K562 (cell line): ENCODE data around the gene TACC3.

ENCODE experiments used
- ATF2 ChIP-seq: sonication (generic); formaldehyde crosslinking; IDR thresholded peaks from 2 replicates; pipeline ENCODE4 v1.8.1; 2022; ENCODE audit warnings: missing genetic modification reagents
- CBX2 ChIP-seq: fragments of 200-600 bp; sonication (generic); IDR thresholded peaks from one replicate; pipeline ENCODE4 v1.6.1; 2012; ENCODE audit warnings: mild to moderate bottlenecking, low read length, inconsistent platforms; ENCODE audit not compliant: insufficient read depth, poor library complexity, severe bottlenecking
- ZNF133 ChIP-seq: fragments of 250-450 bp; sonication (Bioruptor Pico); IDR thresholded peaks from 2 replicates; pipeline ENCODE4 v1.4.0; 2020; ENCODE audit warnings: mild to moderate bottlenecking
- TF ChIP-seq, protein P1 (sequence below): sonication (generic); formaldehyde crosslinking; IDR thresholded peaks from 2 replicates; pipeline ENCODE4 v1.8.0; 2022; ENCODE audit warnings: mild to moderate bottlenecking, missing genetic modification reagents, borderline replicate concordance

DNA sequence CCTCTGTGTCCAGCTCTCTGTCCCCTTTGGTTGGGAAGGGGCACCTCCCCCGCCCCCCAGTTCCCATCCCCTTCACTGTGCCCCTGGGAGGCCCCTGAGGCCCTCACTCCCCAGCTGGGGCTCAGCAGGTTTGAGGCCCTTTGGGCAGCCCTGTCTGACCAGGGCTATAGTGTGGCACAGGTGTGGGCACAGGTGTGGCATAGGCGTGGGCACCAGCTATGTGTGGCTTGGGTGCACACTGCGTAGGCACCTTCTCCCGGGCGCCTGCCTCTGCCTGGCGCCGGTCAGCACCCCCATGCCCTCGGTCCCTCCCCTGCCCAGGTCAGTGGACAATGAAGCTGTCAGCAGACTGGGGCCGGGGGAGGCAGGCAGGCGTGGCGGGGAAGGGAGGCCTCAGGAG, 64.3 kb downstream of the TACC3 start:
- TF ChIP-seq ATF2 (CRISPR knock-in tag), result no peak
- TF ChIP-seq ZNF133 (CRISPR knock-in tag), result no peak
- TF ChIP-seq, protein P1, sequence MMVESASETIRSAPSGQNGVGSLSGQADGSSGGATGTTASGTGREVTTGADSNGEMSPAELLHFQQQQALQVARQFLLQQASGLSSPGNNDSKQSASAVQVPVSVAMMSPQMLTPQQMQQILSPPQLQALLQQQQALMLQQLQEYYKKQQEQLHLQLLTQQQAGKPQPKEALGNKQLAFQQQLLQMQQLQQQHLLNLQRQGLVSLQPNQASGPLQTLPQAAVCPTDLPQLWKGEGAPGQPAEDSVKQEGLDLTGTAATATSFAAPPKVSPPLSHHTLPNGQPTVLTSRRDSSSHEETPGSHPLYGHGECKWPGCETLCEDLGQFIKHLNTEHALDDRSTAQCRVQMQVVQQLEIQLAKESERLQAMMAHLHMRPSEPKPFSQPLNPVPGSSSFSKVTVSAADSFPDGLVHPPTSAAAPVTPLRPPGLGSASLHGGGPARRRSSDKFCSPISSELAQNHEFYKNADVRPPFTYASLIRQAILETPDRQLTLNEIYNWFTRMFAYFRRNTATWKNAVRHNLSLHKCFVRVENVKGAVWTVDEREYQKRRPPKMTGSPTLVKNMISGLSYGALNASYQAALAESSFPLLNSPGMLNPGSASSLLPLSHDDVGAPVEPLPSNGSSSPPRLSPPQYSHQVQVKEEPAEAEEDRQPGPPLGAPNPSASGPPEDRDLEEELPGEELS (CRISPR knock-in tag), result no peak
- no peak for TF ChIP-seq CBX2
